ENCODE measurements around the gene CCR8.

CCR8 gene

GRCh38 chr3:39332525-39332924 is 3.0 kb downstream of the CCR8 start:
- WGBS: 92% methylated on average over 4 of the region's 4 CpGs
- Histone ChIP-seq H3K79me1 (replicated peaks; ENCODE audit: low read length, poor library complexity, severe bottlenecking) (no peaks in the 10 kb centered on the region), H3K14ac (ENCODE audit: low read length in 2 of 2) (no peak overlapping the region)

GRCh38 chr3:39333607-39334006 is 4.1 kb downstream of the CCR8 start:
- H3K9me3 ChIP-seq (ENCODE audit: control insufficient read depth, low read length): no peaks in the 10 kb centered on the region
- no peak overlapping the region for H2AFZ ChIP-seq (ENCODE audit: low read depth, low read length)
- no peak overlapping the region for H3K4ac ChIP-seq (ENCODE audit: low read depth in 1 of 2, low read length in 2 of 2)
- no peak overlapping the region for H4K8ac ChIP-seq (ENCODE audit: low read length)
- no peak overlapping the region for H3K18ac ChIP-seq (ENCODE audit: low read depth in 1 of 2, low read length in 2 of 2)
- H3K79me1 ChIP-seq (replicated peaks; ENCODE audit: low read length, poor library complexity, severe bottlenecking): no peaks in the 10 kb centered on the region
- H2AK5ac ChIP-seq (ENCODE audit: low read length, severe bottlenecking): no peak overlapping the region
- no peak overlapping the region for H3K14ac ChIP-seq (ENCODE audit: low read length in 2 of 2)
- peaks cover 0 to 4% of the 10 kb centered on the region in 2 experiments for H3K27me3 ChIP-seq (ENCODE audit: control insufficient read depth in 1 of 2, insufficient read depth in 1 of 2, low read length in 2 of 2)
- no peaks in the 10 kb centered on the region for H3K36me3 ChIP-seq (ENCODE audit: control insufficient read depth in 1 of 2, insufficient read depth in 2 of 2, low read depth in 1 of 2, low read length in 2 of 2)
- H2BK12ac ChIP-seq (ENCODE audit: low read length in 2 of 2): no peak overlapping the region
- no peak overlapping the region for H3K4me2 ChIP-seq (ENCODE audit: low read length, poor library complexity, severe bottlenecking)
- no peak overlapping the region for H2BK120ac ChIP-seq (ENCODE audit: low read depth, low read length)
- H3K4me1 ChIP-seq (ENCODE audit: control insufficient read depth, insufficient read depth, low read depth, low read length): no peaks in the 10 kb centered on the region
- H3K9ac ChIP-seq (ENCODE audit: low read length): no peak overlapping the region
- H3K4me3 ChIP-seq (ENCODE audit: insufficient read depth in 1 of 2, low read depth in 1 of 2, low read length in 2 of 2): no peak overlapping the region
- H3K23ac ChIP-seq (ENCODE audit: low read length in 2 of 2): no peak overlapping the region
- no peak for DNase-seq
- H2BK5ac ChIP-seq (ENCODE audit: low read depth, low read length, poor library complexity, severe bottlenecking): no peak overlapping the region
- no peak overlapping the region for H4K91ac ChIP-seq (ENCODE audit: low read length)
- H2BK15ac ChIP-seq (ENCODE audit: low read depth, poor library complexity, severe bottlenecking): no peak overlapping the region
- H3K27ac ChIP-seq (ENCODE audit: low read length, poor library complexity, severe bottlenecking): no peak overlapping the region

More at GRCh38 chr3:39332525-39332924, 3.0 kb downstream of the CCR8 start:
- no peak overlapping the region for H3K23ac ChIP-seq (ENCODE audit: low read length in 2 of 2)
- no peaks in the 10 kb centered on the region for H3K36me3 ChIP-seq (ENCODE audit: control insufficient read depth in 1 of 2, insufficient read depth in 2 of 2, low read depth in 1 of 2, low read length in 2 of 2)
- H2BK5ac ChIP-seq (ENCODE audit: low read depth, low read length, poor library complexity, severe bottlenecking): no peak overlapping the region
- H3K27me3 ChIP-seq (ENCODE audit: control insufficient read depth in 1 of 2, insufficient read depth in 1 of 2, low read length in 2 of 2): peaks cover 2 to 7% of the 10 kb centered on the region in 2 experiments
- H3K4me2 ChIP-seq (ENCODE audit: low read length, poor library complexity, severe bottlenecking): no peak overlapping the region
- no peak overlapping the region for H2BK15ac ChIP-seq (ENCODE audit: low read depth, poor library complexity, severe bottlenecking)
- H2AFZ ChIP-seq (ENCODE audit: low read depth, low read length): no peak overlapping the region
- H4K8ac ChIP-seq (ENCODE audit: low read length): no peak overlapping the region
- no peak overlapping the region for H3K18ac ChIP-seq (ENCODE audit: low read depth in 1 of 2, low read length in 2 of 2)
- H2AK5ac ChIP-seq (ENCODE audit: low read length, severe bottlenecking): no peak overlapping the region
- H2BK12ac ChIP-seq (ENCODE audit: low read length in 2 of 2): no peak overlapping the region
- no peak overlapping the region for H3K9ac ChIP-seq (ENCODE audit: low read length)
- no peak overlapping the region for H4K91ac ChIP-seq (ENCODE audit: low read length)
- H3K9me3 ChIP-seq (ENCODE audit: control insufficient read depth, low read length): no peaks in the 10 kb centered on the region
- H3K4me1 ChIP-seq (ENCODE audit: control insufficient read depth, insufficient read depth, low read depth, low read length): no peaks in the 10 kb centered on the region
- H3K4me3 ChIP-seq (ENCODE audit: insufficient read depth in 1 of 2, low read depth in 1 of 2, low read length in 2 of 2): no peak overlapping the region
- no peak overlapping the region for H3K4ac ChIP-seq (ENCODE audit: low read depth in 1 of 2, low read length in 2 of 2)
- H3K27ac ChIP-seq (ENCODE audit: low read length, poor library complexity, severe bottlenecking): no peak overlapping the region
- no peak overlapping the region for H2BK120ac ChIP-seq (ENCODE audit: low read depth, low read length)
- no peak for DNase-seq

- H3K14ac ChIP-seq (ENCODE audit: low read length in 2 of 2): no peak overlapping the region
Observed at GRCh38 chr3:39334205-39334604, 4.7 kb downstream of the CCR8 start.

GRCh38 chr3:39338201-39338600 is 8.7 kb downstream of the CCR8 start:
- H2BK12ac ChIP-seq (ENCODE audit: low read length in 2 of 2): no peak overlapping the region
- no peak overlapping the region for H3K27ac ChIP-seq (ENCODE audit: low read length, poor library complexity, severe bottlenecking)
- H3K27me3 ChIP-seq (ENCODE audit: control insufficient read depth in 1 of 2, insufficient read depth in 1 of 2, low read length in 2 of 2): no peaks in the 10 kb centered on the region
- H3K79me1 ChIP-seq (replicated peaks; ENCODE audit: low read length, poor library complexity, severe bottlenecking): no peaks in the 10 kb centered on the region
- no peak overlapping the region for H2AK5ac ChIP-seq (ENCODE audit: low read length, severe bottlenecking)
- no peak overlapping the region for H2BK5ac ChIP-seq (ENCODE audit: low read depth, low read length, poor library complexity, severe bottlenecking)
- H3K14ac ChIP-seq (ENCODE audit: low read length in 2 of 2): no peak overlapping the region
- H3K9me3 ChIP-seq (ENCODE audit: control insufficient read depth, low read length): no peaks in the 10 kb centered on the region
- H4K91ac ChIP-seq (ENCODE audit: low read length): no peak overlapping the region
- no peak overlapping the region for H3K18ac ChIP-seq (ENCODE audit: low read depth in 1 of 2, low read length in 2 of 2)
- DNase-seq: no peak
- H3K9ac ChIP-seq (ENCODE audit: low read length): no peak overlapping the region
- no peaks in the 10 kb centered on the region for H3K36me3 ChIP-seq (ENCODE audit: control insufficient read depth in 1 of 2, insufficient read depth in 2 of 2, low read depth in 1 of 2, low read length in 2 of 2)
- no peak overlapping the region for H3K4ac ChIP-seq (ENCODE audit: low read depth in 1 of 2, low read length in 2 of 2)
- H3K23ac ChIP-seq (ENCODE audit: low read length in 2 of 2): no peak overlapping the region
- no peaks in the 10 kb centered on the region for H3K4me1 ChIP-seq (ENCODE audit: control insufficient read depth, insufficient read depth, low read depth, low read length)
- H4K8ac ChIP-seq (ENCODE audit: low read length): no peak overlapping the region
- no peak overlapping the region for H3K4me2 ChIP-seq (ENCODE audit: low read length, poor library complexity, severe bottlenecking)
- no peak overlapping the region for H3K4me3 ChIP-seq (ENCODE audit: insufficient read depth in 1 of 2, low read depth in 1 of 2, low read length in 2 of 2)
- H2BK120ac ChIP-seq (ENCODE audit: low read depth, low read length): no peak overlapping the region
- H2BK15ac ChIP-seq (ENCODE audit: low read depth, poor library complexity, severe bottlenecking): no peak overlapping the region
- no peak overlapping the region for H2AFZ ChIP-seq (ENCODE audit: low read depth, low read length)
- 75% methylated on average over 1 of the region's 1 CpG for whole genome bisulfite sequencing

More at GRCh38 chr3:39334205-39334604, 4.7 kb downstream of the CCR8 start:
- H3K4me2 ChIP-seq (ENCODE audit: low read length, poor library complexity, severe bottlenecking): no peak overlapping the region
- no peak overlapping the region for H3K4ac ChIP-seq (ENCODE audit: low read depth in 1 of 2, low read length in 2 of 2)
- 30% methylated on average over 2 of the region's 4 CpGs for WGBS
- H2BK5ac ChIP-seq (ENCODE audit: low read depth, low read length, poor library complexity, severe bottlenecking): no peak overlapping the region
- no peak overlapping the region for H3K4me3 ChIP-seq (ENCODE audit: insufficient read depth in 1 of 2, low read depth in 1 of 2, low read length in 2 of 2)
- H3K27me3 ChIP-seq (ENCODE audit: control insufficient read depth in 1 of 2, insufficient read depth in 1 of 2, low read length in 2 of 2): peaks cover 0 to 4% of the 10 kb centered on the region in 2 experiments
- DNase-seq: no peak
- H3K79me1 ChIP-seq (replicated peaks; ENCODE audit: low read length, poor library complexity, severe bottlenecking): no peaks in the 10 kb centered on the region
- no peaks in the 10 kb centered on the region for H3K9me3 ChIP-seq (ENCODE audit: control insufficient read depth, low read length)
- no peak overlapping the region for H4K8ac ChIP-seq (ENCODE audit: low read length)
- no peak overlapping the region for H2BK120ac ChIP-seq (ENCODE audit: low read depth, low read length)
- H4K91ac ChIP-seq (ENCODE audit: low read length): no peak overlapping the region
- no peak overlapping the region for H3K9ac ChIP-seq (ENCODE audit: low read length)
- no peak overlapping the region for H2BK15ac ChIP-seq (ENCODE audit: low read depth, poor library complexity, severe bottlenecking)
- H2AFZ ChIP-seq (ENCODE audit: low read depth, low read length): no peak overlapping the region
- no peak overlapping the region for H3K27ac ChIP-seq (ENCODE audit: low read length, poor library complexity, severe bottlenecking)
- H3K18ac ChIP-seq (ENCODE audit: low read depth in 1 of 2, low read length in 2 of 2): no peak overlapping the region
- no peaks in the 10 kb centered on the region for H3K4me1 ChIP-seq (ENCODE audit: control insufficient read depth, insufficient read depth, low read depth, low read length)
- H3K23ac ChIP-seq (ENCODE audit: low read length in 2 of 2): no peak overlapping the region
- no peaks in the 10 kb centered on the region for H3K36me3 ChIP-seq (ENCODE audit: control insufficient read depth in 1 of 2, insufficient read depth in 2 of 2, low read depth in 1 of 2, low read length in 2 of 2)
- H2BK12ac ChIP-seq (ENCODE audit: low read length in 2 of 2): no peak overlapping the region
- H2AK5ac ChIP-seq (ENCODE audit: low read length, severe bottlenecking): no peak overlapping the region
